ENCODE measurements around the gene PRPSAP1. TPM values are rescaled to one million over a fixed set of nuclear protein-coding genes. Genes with fewer than 3 reads are reported as not detected.
A peak's percentile ranks its signal among the peaks of the same experiment; 100 is the strongest.
"Not testable (repeated sequence)": the region's sequence is repeated elsewhere in the genome, so short reads cannot be mapped to it uniquely, and the experiment has no call there.

Gene PRPSAP1
- total RNA-seq, 2 experiments from 2014 or later = 61.6 to 66.1 TPM

DNA sequence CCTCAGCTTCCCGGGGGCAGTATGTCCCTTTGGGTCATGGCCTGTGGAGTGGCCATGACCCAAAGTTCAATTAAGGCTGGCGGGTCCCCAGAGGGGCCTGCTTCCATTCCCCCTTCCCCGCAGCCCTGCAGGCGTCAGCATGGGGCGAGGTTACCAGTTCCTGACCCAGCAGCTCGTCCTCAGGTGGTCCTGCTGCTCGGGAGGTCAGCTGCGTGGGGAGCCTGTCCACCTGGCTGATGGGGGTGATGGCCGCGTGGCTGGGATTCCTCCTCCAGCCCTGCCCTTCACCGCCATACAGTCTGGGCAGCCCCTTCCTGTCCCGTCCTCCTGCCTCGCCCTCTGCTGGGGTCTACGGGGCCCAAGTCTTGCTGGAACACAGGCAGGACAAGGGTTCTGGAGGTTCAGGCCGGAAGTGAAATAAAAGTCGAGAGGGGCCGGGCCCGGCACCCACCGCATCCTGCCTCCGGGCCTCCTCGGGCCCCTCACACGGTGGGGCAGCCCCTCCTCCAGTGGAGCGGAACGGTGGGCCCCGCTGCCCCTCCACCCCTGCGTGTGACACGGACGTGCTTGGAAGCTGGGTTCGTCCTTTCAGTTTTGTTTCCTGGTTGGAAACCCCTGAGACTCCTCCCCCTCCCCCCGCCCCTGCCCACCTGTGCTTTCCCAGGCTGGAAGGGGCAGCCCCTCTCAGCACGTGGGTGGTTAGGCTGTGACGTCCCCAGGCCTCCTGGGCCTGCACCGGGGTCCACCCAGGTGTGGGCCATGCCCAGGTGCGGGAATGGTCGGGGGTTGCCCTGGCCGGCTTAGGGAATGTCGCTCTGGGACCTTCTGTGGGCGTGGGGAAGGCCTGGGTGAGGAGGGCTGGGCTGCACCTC lies 81.8 kb downstream of the PRPSAP1 start:
- Mint-ChIP-seq H3K27ac (peak overlapping the region; percentile 96), H3K36me3 (peaks cover 43% of the 10 kb centered on the region), H3K27me3 (no peaks in the 10 kb centered on the region), H3K4me3 (peak overlapping the region; percentile 87), H3K4me1 (peaks cover 55% of the 10 kb centered on the region), H3K9me3 (no peaks in the 10 kb centered on the region)
- peak; percentile 88 for DNase-seq
- POLR2A ChIA-PET = interaction anchor here (0.9 to 26.9 kb wide), 18 partner anchors 8 to 492 kb away, joined by 3 to 1721 read pairs (median 6); partner anchors contain the start of genes EXOC7, FOXJ1, RNF157 and UBALD2
- peak; percentile 61 for ATAC-seq (ENCODE audit: low read depth)

- DNase-seq (peak; percentile 68), ATAC-seq (ENCODE audit: low read depth) (peak; percentile 2)
- peak overlapping the region; percentile 87 for H3K4me3 Mint-ChIP-seq
- H3K27ac Mint-ChIP-seq = peak overlapping the region; percentile 96
- H3K27me3 Mint-ChIP-seq = no peaks in the 10 kb centered on the region
- no peaks in the 10 kb centered on the region for H3K9me3 Mint-ChIP-seq
- POLR2A ChIA-PET = interaction anchor here (0.9 to 38.5 kb wide), 18 partner anchors 1 to 492 kb away, joined by 3 to 1721 read pairs (median 7); partner anchors contain the start of genes EXOC7, FOXJ1, RNF157 and UBALD2
- peaks cover 53% of the 10 kb centered on the region for H3K4me1 Mint-ChIP-seq
- peaks cover 50% of the 10 kb centered on the region for H3K36me3 Mint-ChIP-seq
These were observed 82.7 kb downstream of the PRPSAP1 start for GRCh38 chr17:76270770-76271668.

GRCh38 chr17:76270127-76270592 lies 83.6 kb downstream of the PRPSAP1 start:
- no peak for ATAC-seq (ENCODE audit: low read depth)
- H3K36me3 Mint-ChIP-seq = peaks cover 50% of the 10 kb centered on the region
- peak overlapping the region; percentile 96 for H3K27ac Mint-ChIP-seq

DNA sequence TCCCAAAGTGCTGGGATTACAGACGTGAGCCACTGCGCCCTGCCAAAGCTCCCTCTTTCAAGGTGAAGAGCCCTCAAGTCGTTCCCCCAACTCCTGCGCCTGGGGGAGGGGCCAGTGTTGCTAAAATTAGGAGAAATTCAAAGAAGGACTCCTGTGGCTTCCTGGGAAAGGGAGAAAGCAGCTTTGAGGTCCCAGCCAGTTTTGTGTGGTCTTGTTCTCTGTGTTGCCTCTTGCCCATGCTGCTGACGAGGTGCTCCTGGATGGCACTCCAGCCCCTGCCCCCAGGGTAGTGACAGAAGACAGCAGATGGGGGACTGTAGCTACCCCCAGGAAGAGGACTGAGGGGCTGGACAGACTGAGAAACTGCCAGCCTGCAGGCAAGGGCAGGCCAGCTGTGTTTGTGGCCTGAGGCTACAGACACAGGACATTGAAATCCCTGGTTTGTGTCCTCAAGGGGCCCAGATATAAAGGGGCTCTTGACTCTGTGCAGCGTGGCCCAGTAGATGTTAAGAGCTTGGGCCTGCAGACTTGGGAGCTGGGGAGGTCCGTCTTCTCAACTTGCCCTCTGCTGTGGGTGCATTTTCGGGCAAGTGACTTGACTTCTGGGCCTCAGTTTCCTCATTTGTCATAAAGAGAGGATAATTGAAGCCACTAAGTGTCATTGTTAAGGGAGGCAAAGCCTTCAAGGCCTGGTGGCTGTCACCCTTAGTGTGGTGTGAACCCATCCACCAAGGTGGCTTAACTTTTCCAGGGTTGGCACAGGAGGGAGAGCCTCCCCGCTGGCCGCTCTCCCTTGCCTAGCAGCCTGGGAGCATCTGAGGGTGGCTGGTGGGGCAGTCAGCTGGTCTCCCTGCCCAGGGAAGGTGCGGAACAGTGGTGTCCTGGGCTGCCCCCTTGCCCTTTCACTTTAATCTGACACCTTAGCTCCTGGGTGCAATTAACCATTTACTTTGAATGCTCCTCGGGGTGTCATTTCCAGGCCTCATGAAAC lies 84.4 kb downstream of the PRPSAP1 start:
- H3K27ac Mint-ChIP-seq = peak overlapping the region; percentile 96
- ATAC-seq (ENCODE audit: low read depth) (no peak), DNase-seq (peak; percentile 63)
- peaks cover 50% of the 10 kb centered on the region for H3K4me1 Mint-ChIP-seq
- peaks cover 49% of the 10 kb centered on the region for H3K36me3 Mint-ChIP-seq
- H3K9me3 Mint-ChIP-seq = no peaks in the 10 kb centered on the region
- POLR2A ChIA-PET = interaction anchor here (0.5 to 38.5 kb wide), 18 partner anchors 1 to 425 kb away, joined by 3 to 1721 read pairs (median 7); partner anchors contain the start of genes EXOC7, FOXJ1, RNF157 and SPHK1
- no peaks in the 10 kb centered on the region for H3K27me3 Mint-ChIP-seq
- H3K4me3 Mint-ChIP-seq = peak overlapping the region; percentile 88

More at GRCh38 chr17:76270127-76270592, 83.6 kb downstream of the PRPSAP1 start:
- no peaks in the 10 kb centered on the region for H3K9me3 Mint-ChIP-seq
- DNase-seq = peak; percentile 74
- peak overlapping the region; percentile 88 for H3K4me3 Mint-ChIP-seq
- POLR2A ChIA-PET = interaction anchor here (0.5 to 38.5 kb wide), 14 partner anchors 0 to 426 kb away, joined by 3 to 1721 read pairs (median 7); partner anchors contain the start of genes FOXJ1, RNF157, SPHK1 and UBALD2
- H3K4me1 Mint-ChIP-seq = peaks cover 52% of the 10 kb centered on the region
- no peaks in the 10 kb centered on the region for H3K27me3 Mint-ChIP-seq

GRCh38 chr17:76268015-76268749 lies 85.5 kb downstream of the PRPSAP1 start:
- POLR2A ChIA-PET = interaction anchor here (0.6 to 38.5 kb wide), 16 partner anchors 2 to 1862 kb away, joined by 3 to 1721 read pairs (median 8); partner anchors contain the start of genes EXOC7, FOXJ1, RNF157 and UBALD2
- Mint-ChIP-seq H3K4me3 (peak overlapping the region; percentile 88), H3K27me3 (no peaks in the 10 kb centered on the region), H3K4me1 (peaks cover 50% of the 10 kb centered on the region), H3K27ac (peak overlapping the region; percentile 96), H3K36me3 (peaks cover 49% of the 10 kb centered on the region), H3K9me3 (no peaks in the 10 kb centered on the region)
- DNase-seq = peak; percentile 80
- peak; percentile 1 for ATAC-seq (ENCODE audit: low read depth)

DNA sequence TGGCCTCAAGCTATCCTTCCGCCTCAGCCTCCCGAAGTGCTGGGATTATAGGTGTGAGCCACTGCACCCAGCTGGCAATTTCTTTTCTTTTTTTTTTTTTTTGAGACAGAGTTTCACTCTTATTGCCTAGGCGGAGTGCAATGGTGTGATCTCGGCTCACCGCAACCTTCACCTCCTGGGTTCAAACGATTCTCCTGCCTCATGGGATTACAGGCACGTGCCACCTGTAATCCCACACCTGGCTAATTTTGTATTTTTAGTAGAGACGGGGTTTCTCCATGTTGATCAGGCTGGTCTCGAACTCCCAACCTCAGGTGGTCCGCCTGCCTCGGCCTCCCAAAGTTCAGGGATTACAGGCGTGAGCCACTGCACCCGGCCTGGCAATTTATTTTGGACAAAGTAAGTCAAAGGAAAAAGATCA lies 86.1 kb downstream of the PRPSAP1 start:
- not testable (repeated sequence) for H3K9me3 Mint-ChIP-seq; H3K27me3 Mint-ChIP-seq; DNase-seq; ATAC-seq (ENCODE audit: low read depth)
- POLR2A ChIA-PET = interaction anchor here (0.6 to 38.5 kb wide), 17 partner anchors 3 to 1862 kb away, joined by 3 to 1721 read pairs (median 9); partner anchors contain the start of genes EXOC7, FOXJ1, RNF157 and UBALD2
- peak overlapping the region; percentile 88 for H3K4me3 Mint-ChIP-seq
- H3K36me3 Mint-ChIP-seq = peaks cover 49% of the 10 kb centered on the region
- peak overlapping the region; percentile 96 for H3K27ac Mint-ChIP-seq
- H3K4me1 Mint-ChIP-seq = peaks cover 50% of the 10 kb centered on the region

GRCh38 chr17:76267051-76267576 lies 86.6 kb downstream of the PRPSAP1 start:
- Mint-ChIP-seq H3K36me3 (peaks cover 49% of the 10 kb centered on the region), H3K9me3 (no peaks in the 10 kb centered on the region), H3K4me3 (peak overlapping the region; percentile 88), H3K27me3 (no peaks in the 10 kb centered on the region), H3K27ac (peak overlapping the region; percentile 96), H3K4me1 (peaks cover 52% of the 10 kb centered on the region)
- DNase-seq = no peak
- POLR2A ChIA-PET = interaction anchor here (0.6 to 38.5 kb wide), 16 partner anchors 3 to 1863 kb away, joined by 3 to 1721 read pairs (median 7); partner anchors contain the start of genes EXOC7, FOXJ1, RNF157 and UBALD2
- ATAC-seq (ENCODE audit: low read depth) = no peak

GRCh38 chr17:76266244-76266938 lies 87.3 kb downstream of the PRPSAP1 start:
- ATAC-seq (ENCODE audit: low read depth) = no peak
- Mint-ChIP-seq H3K9me3 (no peaks in the 10 kb centered on the region), H3K4me3 (peak overlapping the region; percentile 88), H3K36me3 (peaks cover 47% of the 10 kb centered on the region), H3K4me1 (peaks cover 55% of the 10 kb centered on the region), H3K27ac (peak overlapping the region; percentile 96), H3K27me3 (no peaks in the 10 kb centered on the region)
- DNase-seq = no peak
- POLR2A ChIA-PET = interaction anchor here (1.1 to 38.5 kb wide), 12 partner anchors 4 to 487 kb away, joined by 3 to 1721 read pairs (median 33); partner anchors contain the start of genes EXOC7, FOXJ1, RNF157 and UBALD2

- Mint-ChIP-seq H3K36me3 (peaks cover 44% of the 10 kb centered on the region), H3K4me1 (peaks cover 54% of the 10 kb centered on the region), H3K9me3 (no peaks in the 10 kb centered on the region), H3K4me3 (peak overlapping the region; percentile 88), H3K27me3 (no peaks in the 10 kb centered on the region), H3K27ac (peak overlapping the region; percentile 96)
- DNase-seq (peak; percentile 79), ATAC-seq (ENCODE audit: low read depth) (no peak)
- POLR2A ChIA-PET = interaction anchor here (1.2 to 38.5 kb wide), 10 partner anchors 4 to 486 kb away, joined by 4 to 1721 read pairs (median 138); partner anchors contain the start of genes FOXJ1, RNF157 and UBALD2
These were observed 88.0 kb downstream of the PRPSAP1 start for GRCh38 chr17:76265624-76266243.

Data from activated naive CD8-positive, alpha-beta T cell treated with anti-CD3 and anti-CD28 coated beads, Interleukin-2, amount 10 ng/mL, durations not matched to agents 7 days and 5 days (primary cell).